ENCODE data around the gene ABCC4.

GRCh38 chr13:95224064-95224463 lies 77.2 kb downstream of the ABCC4 start:
- TF ChIP-seq HDAC2 (IDR thresholded peaks at IDR 0.05) (no peak), RCOR1 (IDR thresholded peaks at IDR 0.05; ENCODE audit: borderline replicate concordance in 1 of 2, low read depth in 2 of 2, low read length in 2 of 2) (no peak), RAD21 (CRISPR knock-in tag; conservative IDR thresholded peaks at IDR 0.05 in 1 of 2, IDR thresholded peaks at IDR 0.05 in 1 of 2) (no peak), SMARCC2 (IDR thresholded peaks at IDR 0.05; ENCODE audit: low read depth) (no peak), NFYB (IDR thresholded peaks at IDR 0.05; ENCODE audit: extremely low read depth, insufficient read length) (no peak), ZNF12 (CRISPR knock-in tag; IDR thresholded peaks at IDR 0.05) (no peak), ZNF518B (CRISPR knock-in tag; IDR thresholded peaks at IDR 0.05) (no peak), CREB1 (IDR thresholded peaks at IDR 0.05) (no peak), CREB1 (CRISPR knock-in tag; IDR thresholded peaks at IDR 0.05) (no peak), CTCF (IDR thresholded peaks at IDR 0.05 in 2 of 3, conservative IDR thresholded peaks at IDR 0.05 in 1 of 3; ENCODE audit: insufficient read depth in 2 of 3, low read depth in 1 of 3, low read length in 3 of 3) (no peak), POLR2A (conservative IDR thresholded peaks at IDR 0.05) (no peak), ZNF76 (CRISPR knock-in tag; IDR thresholded peaks at IDR 0.05; ENCODE audit: borderline replicate concordance) (no peak)

Data from K562 (cell line).